Measurements from ENCODE around the gene TMEM161A.
"Not testable (repeated sequence)": the region's sequence is repeated elsewhere in the genome, so short reads cannot be mapped to it uniquely, and the experiment has no call there.

Gene TMEM161A

DNA sequence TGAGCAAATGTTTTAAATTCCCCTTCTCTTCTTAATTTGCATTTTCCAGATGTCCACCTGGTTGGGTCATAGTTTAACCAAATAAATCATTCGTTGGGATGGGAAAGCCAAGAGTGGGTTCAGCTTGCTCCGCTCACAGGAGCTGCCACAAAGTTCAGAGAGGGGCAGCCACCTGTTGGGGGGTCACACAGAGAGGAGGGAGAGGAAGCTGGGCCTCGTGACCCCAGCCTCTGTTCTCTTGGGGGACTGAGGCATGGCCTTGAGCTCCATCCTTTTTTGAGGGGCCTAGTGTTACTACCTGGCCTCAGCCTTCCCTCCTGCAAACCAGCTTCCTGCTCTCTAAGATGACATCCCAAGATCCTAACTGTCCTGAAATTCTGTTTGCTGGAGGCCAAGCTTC is 29.3 kb upstream of the TMEM161A start:
- Mint-ChIP-seq H3K9me3 (no peaks in the 10 kb centered on the region), H3K4me1 (ENCODE audit: low read depth) (peaks cover 23% of the 10 kb centered on the region), H3K27ac (no peak overlapping the region), H3K36me3 (ENCODE audit: low read depth) (peaks cover 28% of the 10 kb centered on the region), H3K4me3 (no peak overlapping the region), H3K27me3 (peaks cover 23% of the 10 kb centered on the region)
- intact Hi-C loops (cut with micrococcal nuclease), result no loop called here

DNA sequence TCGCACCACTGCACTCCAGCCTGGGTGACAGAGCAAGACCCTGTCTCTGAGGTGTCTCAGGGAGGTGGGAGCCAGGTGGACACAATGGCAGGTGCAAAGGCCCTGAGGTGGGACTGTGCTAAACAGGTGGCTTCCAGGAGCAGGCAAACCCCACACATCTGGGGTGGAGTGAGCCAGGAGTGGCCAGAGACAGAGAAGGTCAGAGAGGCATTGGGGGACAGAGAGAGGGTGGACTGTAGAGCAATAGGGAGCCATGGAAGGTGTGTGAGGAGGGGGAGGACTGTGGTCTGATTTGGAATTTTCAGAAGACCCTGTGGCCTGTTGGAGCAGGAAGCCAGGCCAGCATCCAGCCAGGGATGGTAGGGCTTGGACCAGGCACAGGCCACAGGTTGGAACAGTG is 27.1 kb upstream of the TMEM161A start:
- peaks cover 6% of the 10 kb centered on the region for H3K36me3 Mint-ChIP-seq (ENCODE audit: low read depth)
- peaks cover 8% of the 10 kb centered on the region for H3K27me3 Mint-ChIP-seq
- no peak overlapping the region for H3K4me3 Mint-ChIP-seq
- no peaks in the 10 kb centered on the region for H3K9me3 Mint-ChIP-seq
- H3K4me1 Mint-ChIP-seq (ENCODE audit: low read depth), result peaks cover 9% of the 10 kb centered on the region
- intact Hi-C loops (cut with micrococcal nuclease), result no loop called here
- H3K27ac Mint-ChIP-seq, result no peak overlapping the region

DNA sequence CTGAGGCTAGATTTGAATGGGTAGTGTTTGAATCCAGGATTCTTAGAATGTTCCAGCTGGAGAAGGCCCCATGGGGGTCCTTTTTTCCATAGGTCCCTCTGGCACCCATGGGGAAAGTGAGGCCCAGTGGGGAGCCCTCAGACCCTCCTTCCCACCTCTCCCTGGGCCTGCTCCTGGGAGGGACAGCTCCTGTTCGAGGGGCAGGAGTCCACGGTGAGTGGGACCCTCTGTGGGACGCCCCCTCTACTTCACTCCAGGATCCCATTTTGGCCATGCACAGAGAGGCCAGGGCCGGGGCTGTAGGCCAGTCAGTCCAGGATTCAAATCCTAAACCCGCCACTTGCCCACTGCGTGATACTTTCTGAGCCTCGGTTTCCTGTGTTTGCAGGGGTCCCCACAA is 24.2 kb upstream of the TMEM161A start:
- intact Hi-C loops (cut with micrococcal nuclease), result no loop called here
- Mint-ChIP-seq H3K4me1 (ENCODE audit: low read depth) (no peaks in the 10 kb centered on the region), H3K27me3 (no peaks in the 10 kb centered on the region), H3K9me3 (no peaks in the 10 kb centered on the region), H3K27ac (no peak overlapping the region), H3K36me3 (ENCODE audit: low read depth) (peaks cover 14% of the 10 kb centered on the region), H3K4me3 (no peak overlapping the region)

DNA sequence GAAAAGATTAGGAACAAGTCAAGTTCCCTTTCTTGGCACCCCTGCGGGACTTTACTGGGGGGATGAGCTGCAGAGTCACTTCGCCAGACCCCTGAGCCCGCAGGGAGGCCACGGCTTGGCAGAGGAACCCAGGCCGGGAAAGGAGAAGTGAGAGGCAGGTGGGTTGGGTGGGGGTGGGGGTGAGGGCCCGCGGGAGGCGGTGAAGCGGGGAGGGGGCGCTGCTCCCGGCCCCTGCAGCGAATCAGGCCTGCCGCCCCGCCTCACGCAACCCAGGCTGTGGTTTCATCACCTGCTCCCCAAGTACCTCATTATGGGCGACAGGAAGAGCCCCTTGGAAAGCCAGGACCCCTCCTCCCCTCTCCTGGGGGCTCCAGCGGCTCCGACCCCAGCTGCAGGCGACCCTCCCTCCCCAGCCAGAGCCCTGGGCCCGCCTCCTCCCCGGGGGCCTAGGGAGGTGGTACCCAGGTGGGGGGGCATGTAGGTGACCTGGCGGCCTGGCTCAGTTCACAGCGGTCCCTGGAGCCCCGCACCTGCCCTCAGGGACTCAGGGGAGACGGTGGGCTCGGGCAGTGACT is 22.3 kb upstream of the TMEM161A start:
- intact Hi-C loops (cut with micrococcal nuclease), result no loop called here
- Mint-ChIP-seq H3K27ac (no peak overlapping the region), H3K27me3 (no peaks in the 10 kb centered on the region), H3K4me3 (no peak overlapping the region), H3K36me3 (ENCODE audit: low read depth) (peaks cover 27% of the 10 kb centered on the region), H3K9me3 (no peaks in the 10 kb centered on the region), H3K4me1 (ENCODE audit: low read depth) (no peaks in the 10 kb centered on the region)

DNA sequence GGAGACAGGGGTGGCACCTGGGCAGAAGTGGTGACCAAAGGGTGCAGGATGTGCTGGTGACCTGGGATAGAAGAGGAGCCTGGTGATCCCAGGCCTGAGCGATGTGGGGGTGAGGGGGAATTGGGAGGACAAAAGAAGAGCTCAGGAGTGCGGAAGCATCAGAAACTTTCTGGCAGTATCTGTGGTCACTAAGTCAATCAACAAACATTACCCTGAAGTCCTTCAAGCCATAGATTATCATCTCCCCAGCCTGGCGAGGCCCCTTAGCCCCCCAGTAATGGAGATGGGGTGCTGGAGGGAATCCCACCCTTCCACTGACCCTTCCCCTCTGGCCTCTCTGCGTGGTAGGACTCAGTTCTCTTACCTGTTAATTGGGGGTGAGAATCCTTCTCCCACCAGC is 21.3 kb upstream of the TMEM161A start:
- Mint-ChIP-seq H3K9me3 (no peaks in the 10 kb centered on the region), H3K27ac (no peak overlapping the region), H3K36me3 (ENCODE audit: low read depth) (peaks cover 24% of the 10 kb centered on the region), H3K27me3 (no peaks in the 10 kb centered on the region), H3K4me1 (ENCODE audit: low read depth) (no peaks in the 10 kb centered on the region), H3K4me3 (no peak overlapping the region)
- intact Hi-C loops (cut with micrococcal nuclease), result no loop called here

DNA sequence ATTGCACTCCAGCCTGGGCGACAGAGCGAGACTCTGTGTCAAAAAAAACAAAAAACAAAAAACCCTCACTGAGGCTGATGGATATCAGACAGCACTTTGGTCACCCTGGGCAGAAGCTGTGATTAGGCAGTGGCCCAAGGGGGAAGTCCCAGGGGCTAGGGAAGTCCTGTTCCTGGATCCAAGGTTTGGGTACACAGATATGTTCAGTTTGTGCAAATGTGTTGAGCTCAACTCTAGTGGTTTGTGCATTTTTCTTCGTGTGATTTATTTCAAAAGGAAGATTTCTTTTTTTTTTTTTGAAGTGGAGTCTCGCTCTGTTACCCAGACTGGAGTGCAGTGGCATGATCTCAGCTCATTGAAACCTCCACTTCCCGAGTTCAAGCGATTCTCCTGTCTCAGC is 19.5 kb upstream of the TMEM161A start:
- Mint-ChIP-seq H3K27ac (no peak overlapping the region), H3K4me1 (ENCODE audit: low read depth) (no peaks in the 10 kb centered on the region), H3K4me3 (no peak overlapping the region), H3K36me3 (ENCODE audit: low read depth) (peaks cover 24% of the 10 kb centered on the region), H3K9me3 (no peaks in the 10 kb centered on the region), H3K27me3 (no peaks in the 10 kb centered on the region)
- intact Hi-C loops (cut with micrococcal nuclease), result no loop called here

DNA sequence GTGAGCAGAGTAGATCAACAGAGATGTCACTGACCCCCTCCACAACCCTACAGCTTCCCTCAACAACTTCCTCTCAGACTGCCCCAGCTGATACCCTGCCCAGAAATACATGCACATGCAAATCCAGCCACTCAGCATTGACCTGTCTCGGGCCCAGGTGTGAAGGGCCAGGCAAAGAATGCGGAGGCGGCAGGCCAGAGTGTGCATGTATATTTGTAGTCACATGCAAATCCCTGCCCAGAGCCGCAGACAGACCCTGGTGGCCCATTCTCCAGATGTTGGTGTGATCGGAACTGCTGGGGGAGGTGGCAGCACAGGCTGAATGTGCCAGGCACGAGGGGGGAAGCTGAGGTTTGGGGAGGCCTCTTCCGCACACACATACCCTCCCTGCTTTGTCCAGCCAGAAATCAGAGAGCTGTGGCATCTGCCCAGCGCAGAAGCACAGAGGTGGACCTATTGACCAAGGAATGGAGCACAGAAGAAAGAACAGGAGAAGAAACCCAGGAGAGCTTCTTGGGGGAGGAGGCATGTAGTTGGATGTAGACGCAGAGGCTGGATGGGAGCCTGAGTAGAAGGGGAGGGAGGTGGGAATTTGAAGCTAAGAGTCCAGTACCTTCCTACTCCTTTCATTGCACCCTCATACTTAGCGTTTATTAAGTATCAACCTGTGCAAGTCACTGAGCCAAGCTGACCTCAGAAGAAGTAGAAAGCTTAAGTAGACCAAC is 17.4 kb upstream of the TMEM161A start:
- Mint-ChIP-seq H3K4me1 (ENCODE audit: low read depth) (no peaks in the 10 kb centered on the region), H3K36me3 (ENCODE audit: low read depth) (peaks cover 24% of the 10 kb centered on the region), H3K27me3 (no peaks in the 10 kb centered on the region), H3K9me3 (no peaks in the 10 kb centered on the region), H3K27ac (no peak overlapping the region), H3K4me3 (no peak overlapping the region)
- intact Hi-C loops (cut with micrococcal nuclease), result no loop called here

DNA sequence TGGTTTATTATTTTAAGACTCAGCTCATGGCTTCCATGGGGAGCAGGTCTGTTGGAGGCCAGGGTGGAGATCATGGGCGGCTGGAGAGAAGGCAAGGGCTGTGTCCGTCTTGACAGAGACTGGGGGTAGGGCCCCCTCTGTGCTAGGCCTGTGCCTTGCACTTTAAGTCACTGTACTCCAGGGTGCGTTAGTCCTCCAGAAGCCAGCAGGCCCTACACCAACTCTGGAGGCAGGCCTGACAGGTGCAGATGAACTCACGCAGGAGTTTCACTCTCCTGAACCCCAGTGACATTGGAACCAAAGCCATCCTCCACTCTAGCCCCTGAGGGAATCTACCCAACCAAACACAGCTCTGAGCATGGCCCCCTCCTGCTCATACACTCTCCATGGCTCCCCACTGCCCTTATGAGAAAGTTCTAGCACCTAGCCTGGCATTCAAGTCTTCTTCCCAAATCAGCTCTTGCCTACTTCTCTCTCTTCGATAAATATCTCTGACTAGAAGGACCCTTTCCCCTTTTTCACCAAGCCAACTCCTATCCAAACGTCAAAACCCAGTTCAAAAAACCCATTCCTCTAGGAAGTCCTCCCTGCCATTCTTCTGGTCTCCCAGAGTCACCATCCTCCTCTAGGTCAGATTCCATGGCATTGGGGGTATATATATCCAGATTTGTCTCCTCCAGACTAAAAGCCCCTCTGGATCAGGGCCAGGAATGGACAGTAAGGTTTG is 16.7 kb upstream of the TMEM161A start:
- Mint-ChIP-seq H3K27ac (no peak overlapping the region), H3K4me1 (ENCODE audit: low read depth) (no peaks in the 10 kb centered on the region), H3K36me3 (ENCODE audit: low read depth) (peaks cover 27% of the 10 kb centered on the region), H3K4me3 (no peak overlapping the region), H3K9me3 (no peaks in the 10 kb centered on the region), H3K27me3 (no peaks in the 10 kb centered on the region)
- intact Hi-C loops (cut with micrococcal nuclease), result no loop called here

DNA sequence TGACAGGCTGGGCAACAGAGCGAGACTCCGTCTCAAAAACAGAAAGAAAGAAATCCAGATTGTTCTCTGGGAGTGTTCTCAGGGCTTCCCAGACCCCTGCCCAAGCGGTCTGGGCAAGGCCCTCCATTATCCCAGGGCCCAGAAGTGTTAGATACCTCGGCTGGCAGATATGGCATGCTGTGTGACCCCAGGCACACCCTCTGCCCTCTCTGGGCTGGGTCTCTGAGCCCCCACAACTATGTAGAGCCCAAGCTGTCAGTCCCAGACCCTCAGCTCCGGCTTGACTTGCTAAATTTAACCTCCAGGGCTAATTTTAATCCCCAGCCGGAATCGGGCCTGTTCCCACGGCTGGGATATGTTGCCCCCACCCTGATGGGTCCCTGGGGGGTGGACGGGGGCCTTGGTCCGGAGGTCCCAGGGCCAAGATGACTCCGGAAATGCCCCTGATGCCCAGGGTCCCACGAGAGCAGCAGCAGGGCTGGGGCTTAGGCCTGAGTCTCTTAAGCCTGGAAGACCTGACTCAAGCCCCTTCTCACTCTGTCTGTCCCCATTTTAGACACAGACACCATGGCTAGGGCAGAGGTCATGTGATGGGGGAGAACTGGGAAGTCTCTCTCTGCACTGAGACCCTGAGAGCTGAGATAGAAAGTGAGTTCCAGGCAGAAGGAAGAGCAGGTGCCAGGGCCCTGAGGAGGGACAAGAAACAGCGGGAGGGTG is 14.5 kb upstream of the TMEM161A start:
- no peaks in the 10 kb centered on the region for H3K4me1 Mint-ChIP-seq (ENCODE audit: low read depth)
- H3K4me3 Mint-ChIP-seq, result no peak overlapping the region
- H3K27ac Mint-ChIP-seq, result no peak overlapping the region
- H3K36me3 Mint-ChIP-seq (ENCODE audit: low read depth), result peaks cover 38% of the 10 kb centered on the region
- H3K27me3 Mint-ChIP-seq, result no peaks in the 10 kb centered on the region
- no peaks in the 10 kb centered on the region for H3K9me3 Mint-ChIP-seq
- intact Hi-C loops (cut with micrococcal nuclease), result no loop called here

DNA sequence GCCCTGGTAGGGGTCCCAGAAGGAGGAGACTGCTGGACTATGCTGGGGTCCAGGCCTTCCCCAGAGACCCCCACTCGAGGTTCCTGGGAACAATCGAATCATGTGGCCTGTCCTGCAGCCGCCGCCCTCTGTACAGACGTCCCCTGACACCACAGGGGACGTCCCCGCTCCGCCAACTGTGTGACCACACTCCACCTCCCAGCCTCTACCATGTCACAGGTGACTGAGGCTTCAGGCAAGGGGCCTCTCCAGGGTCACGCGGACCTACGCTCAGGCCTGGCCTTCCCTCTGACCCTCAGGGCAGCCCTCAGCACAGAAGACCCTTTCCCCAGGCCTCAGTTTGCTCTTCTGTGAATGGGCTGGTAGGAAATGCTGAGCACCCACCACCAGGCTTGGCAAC is 13.1 kb upstream of the TMEM161A start:
- Mint-ChIP-seq H3K27me3 (no peaks in the 10 kb centered on the region), H3K27ac (no peak overlapping the region), H3K36me3 (ENCODE audit: low read depth) (peaks cover 46% of the 10 kb centered on the region), H3K4me3 (no peak overlapping the region), H3K9me3 (no peaks in the 10 kb centered on the region), H3K4me1 (ENCODE audit: low read depth) (no peaks in the 10 kb centered on the region)
- intact Hi-C loops (cut with micrococcal nuclease), result no loop called here

DNA sequence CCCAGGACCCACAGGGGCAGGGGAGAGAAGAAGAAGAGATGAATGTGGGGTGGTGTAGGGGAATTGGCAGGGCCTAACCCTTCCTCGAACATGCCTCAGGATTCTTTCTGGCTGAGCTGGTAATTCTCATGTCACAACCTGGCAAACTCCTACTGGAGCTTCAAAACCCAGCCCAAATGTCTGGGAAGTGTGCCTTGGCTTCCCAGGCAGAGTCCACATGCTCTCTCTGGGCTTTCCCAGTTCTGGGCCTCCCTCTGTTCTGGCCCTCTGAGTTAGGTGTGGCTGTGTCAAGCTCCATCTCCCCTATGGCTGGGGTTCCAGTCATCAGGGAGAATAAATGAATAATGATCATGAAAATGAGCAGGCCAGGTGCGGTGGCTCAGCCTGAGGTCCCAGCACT is 11.2 kb upstream of the TMEM161A start:
- peaks cover 5% of the 10 kb centered on the region for H3K4me1 Mint-ChIP-seq (ENCODE audit: low read depth)
- H3K9me3 Mint-ChIP-seq, result no peaks in the 10 kb centered on the region
- intact Hi-C loops (cut with micrococcal nuclease), result no loop called here
- H3K27ac Mint-ChIP-seq, result no peak overlapping the region
- H3K27me3 Mint-ChIP-seq, result no peaks in the 10 kb centered on the region
- no peak overlapping the region for H3K4me3 Mint-ChIP-seq
- peaks cover 43% of the 10 kb centered on the region for H3K36me3 Mint-ChIP-seq (ENCODE audit: low read depth)

DNA sequence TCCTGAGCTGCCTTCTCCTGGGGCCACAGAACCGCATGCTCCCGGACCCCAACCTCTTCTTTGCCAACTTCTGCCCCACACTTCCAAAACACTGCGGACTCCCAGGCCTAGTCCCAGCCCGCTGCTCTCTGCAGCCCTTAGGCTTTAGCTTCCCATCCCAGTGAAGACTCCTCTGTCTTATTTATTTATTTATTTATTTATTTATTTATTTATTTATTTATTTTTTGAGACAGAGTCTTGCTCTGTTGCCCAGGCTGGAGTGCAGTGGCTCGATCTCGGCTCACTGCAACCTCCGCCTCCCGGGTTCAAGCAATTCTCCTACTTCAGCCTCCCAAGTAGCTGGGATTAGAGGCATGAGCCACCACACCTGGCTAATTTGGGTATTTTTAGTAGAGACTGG is 10.2 kb upstream of the TMEM161A start:
- H3K9me3 Mint-ChIP-seq; H3K4me3 Mint-ChIP-seq; H3K27me3 Mint-ChIP-seq; H3K4me1 Mint-ChIP-seq (ENCODE audit: low read depth); intact Hi-C loops (cut with micrococcal nuclease); H3K27ac Mint-ChIP-seq: not testable (repeated sequence)
- H3K36me3 Mint-ChIP-seq (ENCODE audit: low read depth), result peaks cover 43% of the 10 kb centered on the region

DNA sequence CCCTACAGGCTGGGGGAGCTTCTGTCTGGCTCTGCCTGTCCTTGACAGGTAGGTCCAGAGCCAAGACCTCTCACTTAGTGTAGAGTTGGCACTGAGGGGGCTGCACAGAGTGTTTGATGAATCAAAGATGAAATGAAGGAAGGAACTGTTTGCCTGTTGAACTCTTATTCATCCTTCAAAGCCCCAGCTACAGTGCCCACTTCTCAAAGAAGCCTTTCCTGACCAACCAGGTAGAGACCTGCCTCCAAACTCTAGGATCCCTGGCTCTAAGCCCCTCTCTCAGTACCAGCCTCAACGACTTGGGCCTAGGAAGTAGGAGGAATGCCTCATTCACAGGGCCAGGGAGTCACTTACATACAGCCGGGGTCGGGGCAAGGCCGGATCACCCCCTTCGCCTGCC is 9.1 kb upstream of the TMEM161A start:
- no peaks in the 10 kb centered on the region for H3K27me3 Mint-ChIP-seq
- intact Hi-C loops (cut with micrococcal nuclease), result loop anchor here (2.0 kb wide), 1 partner anchor 341 kb away; no protein-coding TSS in a partner anchor
- H3K27ac Mint-ChIP-seq, result no peak overlapping the region
- H3K36me3 Mint-ChIP-seq (ENCODE audit: low read depth), result peaks cover 43% of the 10 kb centered on the region
- peaks cover 5% of the 10 kb centered on the region for H3K4me1 Mint-ChIP-seq (ENCODE audit: low read depth)
- H3K9me3 Mint-ChIP-seq, result no peaks in the 10 kb centered on the region
- H3K4me3 Mint-ChIP-seq, result no peak overlapping the region

DNA sequence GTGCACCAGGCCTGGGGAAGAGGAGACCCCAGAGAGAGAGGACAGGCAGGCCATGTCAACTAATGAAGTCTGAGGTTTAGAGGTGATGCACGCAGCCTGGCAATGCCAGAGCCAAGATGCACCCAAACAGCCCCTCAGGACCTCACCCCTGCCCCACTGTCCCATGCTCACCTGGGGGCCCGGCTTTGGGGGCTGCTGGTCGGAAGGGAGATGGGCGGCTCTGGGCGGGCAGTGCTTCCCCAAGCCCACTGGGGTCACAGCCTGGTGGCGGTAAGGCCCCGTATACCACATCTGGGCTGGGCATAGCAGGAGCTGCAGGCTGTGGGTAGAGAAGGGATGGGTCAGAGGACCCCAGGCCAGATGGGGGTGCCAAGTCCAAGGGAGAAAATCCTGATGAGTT is 8.6 kb upstream of the TMEM161A start:
- no peak overlapping the region for H3K27ac Mint-ChIP-seq
- no peaks in the 10 kb centered on the region for H3K9me3 Mint-ChIP-seq
- no peak overlapping the region for H3K4me3 Mint-ChIP-seq
- intact Hi-C loops (cut with micrococcal nuclease), result loop anchor here (1.0 to 2.0 kb wide), 3 partner anchors 28 to 342 kb away; no protein-coding TSS in a partner anchor
- peaks cover 43% of the 10 kb centered on the region for H3K36me3 Mint-ChIP-seq (ENCODE audit: low read depth)
- H3K4me1 Mint-ChIP-seq (ENCODE audit: low read depth), result peaks cover 5% of the 10 kb centered on the region
- H3K27me3 Mint-ChIP-seq, result no peaks in the 10 kb centered on the region

Measured in dendritic cell treated with granulocyte-macrophage colony-stimulating factor and Interleukin-4, amounts not matched to agents 40 ng/mL and 50 ng/mL, for 4 days (primary cell).